GM13977 (cell line): ENCODE data around the gene ALG3.

Experiments used
- DNase-seq: peaks from one replicate; pipeline ENCODE4 v3.0.0; 2012; ENCODE audit warnings: low spot score
- in situ Hi-C: fragments of 300-500 bp; cut with MboI; formaldehyde crosslinking; loops from one replicate; pipeline ENCODE4 v1.12.0; 2022; ENCODE audit warnings: low sequenced_read_pairs, low pct_unique_long_range_greater_than_20kb, mixed read lengths, inconsistent platforms; ENCODE audit not compliant: unreplicated experiment
- TF ChIP-seq, protein P1 (sequence below): IDR thresholded peaks from 2 replicates; pipeline ENCODE4 v1.5.1; 2012; ENCODE audit warnings: mild to moderate bottlenecking, control low read depth; ENCODE audit not compliant: insufficient read depth; ENCODE audit errors: extremely low read depth, missing control alignments

Gene ALG3

DNA sequence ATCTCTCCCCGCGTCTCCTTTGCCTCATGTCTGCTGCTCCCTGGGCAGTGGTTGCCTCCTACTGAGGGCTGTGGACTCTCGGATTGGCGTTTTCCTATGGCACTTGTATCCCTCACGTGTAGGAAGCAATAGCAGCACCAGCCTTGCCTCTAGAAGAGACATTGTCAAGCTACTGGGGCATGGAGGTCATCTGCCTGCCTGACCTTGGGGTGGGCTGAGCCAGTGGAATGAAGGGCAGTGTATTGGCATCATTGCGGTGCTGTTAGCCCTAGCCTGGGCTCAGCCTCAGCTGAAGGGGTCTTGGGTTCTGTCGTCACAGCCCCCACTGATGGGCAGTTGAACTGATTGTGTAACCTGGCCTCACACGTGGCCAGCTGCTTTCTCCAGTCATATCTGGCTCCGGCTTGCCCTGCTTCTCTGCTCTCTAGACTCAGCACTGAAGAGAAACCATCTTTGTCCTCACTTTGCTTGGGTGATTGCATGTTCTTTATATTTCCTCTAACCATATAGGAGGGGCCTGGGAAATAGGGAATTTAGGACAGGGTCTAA is 54.7 kb downstream of the ALG3 start:
- in situ Hi-C loops: no loop called here
- no peak for DNase-seq
- TF ChIP-seq, protein P1, sequence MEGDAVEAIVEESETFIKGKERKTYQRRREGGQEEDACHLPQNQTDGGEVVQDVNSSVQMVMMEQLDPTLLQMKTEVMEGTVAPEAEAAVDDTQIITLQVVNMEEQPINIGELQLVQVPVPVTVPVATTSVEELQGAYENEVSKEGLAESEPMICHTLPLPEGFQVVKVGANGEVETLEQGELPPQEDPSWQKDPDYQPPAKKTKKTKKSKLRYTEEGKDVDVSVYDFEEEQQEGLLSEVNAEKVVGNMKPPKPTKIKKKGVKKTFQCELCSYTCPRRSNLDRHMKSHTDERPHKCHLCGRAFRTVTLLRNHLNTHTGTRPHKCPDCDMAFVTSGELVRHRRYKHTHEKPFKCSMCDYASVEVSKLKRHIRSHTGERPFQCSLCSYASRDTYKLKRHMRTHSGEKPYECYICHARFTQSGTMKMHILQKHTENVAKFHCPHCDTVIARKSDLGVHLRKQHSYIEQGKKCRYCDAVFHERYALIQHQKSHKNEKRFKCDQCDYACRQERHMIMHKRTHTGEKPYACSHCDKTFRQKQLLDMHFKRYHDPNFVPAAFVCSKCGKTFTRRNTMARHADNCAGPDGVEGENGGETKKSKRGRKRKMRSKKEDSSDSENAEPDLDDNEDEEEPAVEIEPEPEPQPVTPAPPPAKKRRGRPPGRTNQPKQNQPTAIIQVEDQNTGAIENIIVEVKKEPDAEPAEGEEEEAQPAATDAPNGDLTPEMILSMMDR: no peak

DNA sequence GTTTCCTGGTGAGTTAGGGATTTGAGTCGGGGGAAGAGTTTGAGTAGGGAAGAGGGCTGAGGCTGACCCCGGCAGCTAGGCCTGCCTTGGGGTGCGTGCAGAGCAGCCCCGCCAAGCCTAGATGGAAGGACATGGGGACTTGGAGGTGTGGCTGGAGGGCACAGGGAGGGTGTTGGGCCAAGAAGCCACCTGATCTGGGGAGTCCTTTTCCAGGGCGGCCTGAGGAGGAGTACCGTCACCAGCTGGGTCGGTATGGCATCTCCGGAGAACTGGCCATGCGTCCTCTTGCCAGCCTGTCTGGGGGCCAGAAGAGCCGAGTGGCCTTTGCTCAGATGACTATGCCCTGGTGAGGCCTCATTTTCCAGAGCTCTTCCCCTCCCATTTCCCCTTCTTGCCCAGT is 55.9 kb downstream of the ALG3 start:
- in situ Hi-C loops: no loop called here

More for the DNA sequence above, 55.9 kb downstream of the ALG3 start:
- DNase-seq: no peak
- TF ChIP-seq, protein P1: no peak
